HepG2 (cell line): Measurements from ENCODE around the gene HNRNPUL2. TPM values are rescaled to one million over a fixed set of nuclear protein-coding genes. Genes with fewer than 3 reads are reported as not detected.

Experiments used
- ATAC-seq: fragments of 200-7000 bp; cut with Tn5 transposase; 3 replicates; pipeline ENCODE4 v1.9.1; 2020; ENCODE audit warnings: mild to moderate bottlenecking, moderate library complexity
- BruUV-seq: library from RNA; stranded (reverse); fragments of 400-500 nt; replicated peaks from 2 replicates; lab custom pipeline; 2021; lab: Mats Ljungman, UMichigan
- CTCF ChIA-PET: fragments of 300-600 bp; formaldehyde crosslinking; extraction: SDS; loops from one replicate; lab custom pipeline; 2021; ENCODE audit warnings: low total read pairs, inconsistent platforms, low intra/inter-chr PET ratio; lab: Yijun Ruan, JAX
- POLR2A ChIA-PET: fragments of 350-600 bp; sonication (Branson Sonifier 250); formaldehyde crosslinking; loops from one replicate; lab custom pipeline; 2020; ENCODE audit warnings: antibody characterized with exemption, inconsistent platforms; lab: Yijun Ruan, JAX
- DNase-seq: peaks from one replicate; pipeline ENCODE4 v3.0.0-alpha.2; 2015; ENCODE audit warnings: low spot score
- FAIRE-seq: peaks from 3 replicates; lab custom pipeline; 2011; peaks lifted over from hg19 to GRCh38; lab: Jason Lieb, UNC
- H2AFZ ChIP-seq: one replicate; pipeline ENCODE4 v1.6.1; 2011; ENCODE audit warnings: low read length, inconsistent platforms
- H3K27ac ChIP-seq: fragments of 300-600 bp; 3 replicates; pipeline ENCODE4 v1.8.0; 2011; ENCODE audit warnings: mixed run types, mild to moderate bottlenecking, mixed read lengths, low read length, inconsistent platforms; ENCODE audit not compliant: insufficient read depth; ENCODE audit errors: extremely low read length
- H3K27me3 ChIP-seq, 2 experiments: fragments of 200-600 bp in 1 of 2; 2 replicates in 1 of 2; 3 replicates in 1 of 2; pipeline versions ENCODE4 v1.6.0 to v1.8.0; 2011; ENCODE audit warnings: low read length in 2 of 2, mild to moderate bottlenecking in 2 of 2, moderate library complexity in 2 of 2, inconsistent platforms in 1 of 2; ENCODE audit not compliant: insufficient read depth in 2 of 2, control insufficient read depth in 1 of 2
- H3K36me3 ChIP-seq, 2 experiments: fragments of 200-600 bp in 1 of 2; replicated peaks in 1 of 2; 2 replicates in 1 of 2; 3 replicates in 1 of 2; pipeline versions ENCODE4 v1.5.1 to v1.8.0; 2011; ENCODE audit warnings: low read length in 2 of 2, inconsistent platforms in 1 of 2; ENCODE audit not compliant: insufficient read depth in 2 of 2, control insufficient read depth in 1 of 2
- H3K4me1 ChIP-seq: 2 replicates; pipeline ENCODE4 v1.5.1; 2012; ENCODE audit warnings: low read length, inconsistent platforms; ENCODE audit not compliant: insufficient read depth
- H3K4me2 ChIP-seq: 2 replicates; pipeline ENCODE4 v1.6.0; 2011; ENCODE audit warnings: low read depth, low read length, inconsistent platforms
- H3K4me3 ChIP-seq, 3 experiments: fragments of 200-600 bp in 1 of 3; sonication (generic), shearing (Covaris generic) in 1 of 3; replicated peaks in 1 of 3; 2 replicates each; pipeline ENCODE4 v1.5.1; 2011 to 2016; ENCODE audit warnings: low read length in 3 of 3, inconsistent platforms in 2 of 3, low read depth in 2 of 3, mild to moderate bottlenecking in 2 of 3, control low read depth in 1 of 3, mixed read lengths in 1 of 3; ENCODE audit not compliant: insufficient read depth in 1 of 3
- H3K79me2 ChIP-seq: one replicate; pipeline ENCODE4 v1.6.1; 2011; ENCODE audit warnings: low read length, inconsistent platforms; ENCODE audit not compliant: insufficient read depth
- H3K9ac ChIP-seq: 2 replicates; pipeline ENCODE4 v1.6.0; 2011; ENCODE audit warnings: mild to moderate bottlenecking, low read depth, low read length, inconsistent platforms; ENCODE audit not compliant: insufficient read depth
- H3K9me3 ChIP-seq: 2 replicates; pipeline ENCODE4 v1.5.1; 2012; ENCODE audit warnings: mild to moderate bottlenecking, low read length
- H4K20me1 ChIP-seq: 2 replicates; pipeline ENCODE4 v1.6.0; 2011; ENCODE audit warnings: inconsistent platforms, mild to moderate bottlenecking, low read length, moderate library complexity; ENCODE audit not compliant: insufficient read depth
- MAFF ChIP-seq: IDR thresholded peaks from 2 replicates; pipeline ENCODE4 v1.6.1; 2011; ENCODE audit warnings: low read depth, low read length, improper control_type of control experiment
- MAFK ChIP-seq, 2 experiments: IDR thresholded peaks in 1 of 2; conservative IDR thresholded peaks in 1 of 2; 2 replicates each; pipeline ENCODE4 v1.6.1; 2011; ENCODE audit warnings: improper control_type of control experiment in 2 of 2, low read length in 2 of 2
- RBM22 ChIP-seq: fragments of 200-400 bp; formaldehyde crosslinking; optimal IDR thresholded peaks from 2 replicates; pipeline ENCODE3; 2017; ENCODE audit warnings: mild to moderate bottlenecking, low read length, moderate library complexity
- ZC3H13 ChIP-seq: sonication (generic); formaldehyde crosslinking; IDR thresholded peaks from 2 replicates; pipeline ENCODE4 v1.8.1; 2023; ENCODE audit warnings: mild to moderate bottlenecking, missing genetic modification reagents, moderate library complexity
- ZNF317 ChIP-seq: sonication (generic); formaldehyde crosslinking; IDR thresholded peaks from 2 replicates; pipeline ENCODE4 v1.5.0; 2020; ENCODE audit warnings: mild to moderate bottlenecking, missing genetic modification reagents
- WGBS: methylation state at CpG from one replicate; pipeline ENCODE4 v1.1.6; 2017; ENCODE audit warnings: low lambda C conversion rate; 5-methylcytosine and 5-hydroxymethylcytosine counted together
- in situ Hi-C: cut with HindIII; loops from 2 replicates; pipeline ENCODE4 v1.10.0; 2017; ENCODE audit warnings: low pct_unique_long_range_greater_than_20kb; ENCODE audit not compliant: extremely low pct_ligation_motif_present
- intact Hi-C: fragments of 100-400 bp; cut with micrococcal nuclease; formaldehyde crosslinking; loops from one replicate; pipeline ENCODE4 v1.10.0; 2022; ENCODE audit not compliant: unreplicated experiment
- polyA plus RNA-seq, 8 experiments: library from polyadenylated mRNA; depleted of rRNA in 3 of 8; stranded (reverse) in 7 of 8; unstranded in 1 of 8; fragments of >200 nt; fragmentation: Illumina TruSeq in 4 of 8; extraction: Trizol in 4 of 8; gene quantifications; 2 replicates each; pipeline versions ENCODE4 v1.2.1 to v1.2.3, GENCODE V29; 2011 to 2016; ENCODE audit warnings: low read depth in 4 of 8, missing spikeins in 1 of 8, mixed read lengths in 1 of 8; ENCODE audit not compliant: insufficient read depth in 1 of 8
- total RNA-seq, 5 experiments: library from RNA; depleted of rRNA; stranded (reverse); fragments of >200 nt; fragmentation: Illumina TruSeq; extraction: Trizol; gene quantifications; 2 replicates each; pipeline ENCODE4 v1.2.3, GENCODE V29; 2016; ENCODE audit warnings: low read depth in 1 of 5

HNRNPUL2 gene
- total and polyA plus RNA-seq, 2 of the 13 experiments (the other 11 are each of a cell fraction or from before 2014, with no cell fraction given): 8.4 to 9.6 TPM

DNA sequence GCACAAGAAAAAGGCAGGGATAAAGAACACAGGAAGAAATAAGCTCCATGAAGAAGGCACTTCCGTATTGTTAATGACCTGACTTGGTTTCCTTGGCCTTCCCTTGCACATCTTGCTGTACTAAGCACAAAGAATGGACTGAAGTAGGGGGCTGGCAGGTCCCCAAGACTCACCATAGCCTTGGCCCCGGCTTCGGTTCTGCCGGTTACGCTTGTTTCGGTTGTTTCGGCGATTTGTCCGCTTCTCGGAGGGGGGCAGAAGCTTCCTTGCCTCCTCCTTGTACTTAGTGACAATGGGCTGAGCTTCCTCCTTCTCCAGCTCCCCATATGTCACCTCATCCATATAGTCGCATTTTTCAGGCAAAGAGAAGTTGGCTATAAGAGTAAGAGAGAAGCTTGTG lies 10.4 kb downstream of the HNRNPUL2 start:
- FAIRE-seq (no peak), ATAC-seq (no peak), DNase-seq (no peak)
- H3K9me3 ChIP-seq: no peaks in the 10 kb centered on the region
- H3K27me3 ChIP-seq: no peaks in the 10 kb centered on the region
- no peak overlapping the region for H2AFZ ChIP-seq
- WGBS: 98% methylated on average over 11 of the region's 11 CpGs
- in situ Hi-C loops: no loop called here
- H4K20me1 ChIP-seq: no peaks in the 10 kb centered on the region
- H3K36me3 ChIP-seq: peaks cover 31 to 93% of the 10 kb centered on the region in 2 experiments
- no peak overlapping the region for H3K9ac ChIP-seq
- BruUV-seq: no TSS peak
- POLR2A ChIA-PET: no interaction called here
- H3K79me2 ChIP-seq: peaks cover 22% of the 10 kb centered on the region
- no peak overlapping the region for H3K27ac ChIP-seq
- no peak overlapping the region for H3K4me2 ChIP-seq
- H3K4me1 ChIP-seq: peaks cover 5% of the 10 kb centered on the region
- no peak overlapping the region for H3K4me3 ChIP-seq
- CTCF ChIA-PET: no interaction called here
- intact Hi-C loops: no loop called here
- TF ChIP-seq RBM22 (peak; percentile 21), ZC3H13 (CRISPR knock-in tag) (no peak)

DNA sequence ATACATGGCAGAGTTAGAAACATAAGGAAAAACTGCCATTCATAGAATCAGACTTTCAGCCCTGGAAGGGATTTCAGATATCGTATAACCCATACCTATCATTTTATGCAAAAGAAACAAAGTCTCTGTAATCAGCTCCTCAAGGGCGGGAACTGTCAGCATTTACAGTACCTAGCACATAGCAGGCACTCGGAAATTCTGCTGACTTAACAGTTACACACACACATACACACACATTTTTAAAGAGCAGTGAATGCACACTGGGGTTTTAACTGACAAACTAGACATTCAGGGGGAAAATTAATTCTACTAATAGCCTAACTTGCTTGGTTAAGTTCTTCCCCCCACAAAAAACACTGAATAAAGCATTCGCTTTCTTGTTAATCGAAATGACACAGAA lies 11.1 kb downstream of the HNRNPUL2 start:
- FAIRE-seq: no peak
- no TSS peak for BruUV-seq
- H3K4me2 ChIP-seq: no peak overlapping the region
- no peaks in the 10 kb centered on the region; the same call in 1 of the 2 replicates for H4K20me1 ChIP-seq
- ATAC-seq: no peak
- POLR2A ChIA-PET: interaction anchor here (1.8 kb wide), 1 partner anchor 11 kb away, joined by 6 read pairs; the partner anchor contains the start of gene HNRNPUL2
- no peak overlapping the region for H2AFZ ChIP-seq
- intact Hi-C loops (no loop called here), in situ Hi-C loops (no loop called here)
- no peak overlapping the region for H3K27ac ChIP-seq
- 0 out of 2 replicates have a peak overlapping the region, but pooled peaks have one; percentile 3 for H3K9ac ChIP-seq
- H3K27me3 ChIP-seq: no peaks in the 10 kb centered on the region
- no peaks in the 10 kb centered on the region for H3K9me3 ChIP-seq
- no peak overlapping the region for H3K4me3 ChIP-seq
- peaks cover 31 to 92% of the 10 kb centered on the region in 2 experiments for H3K36me3 ChIP-seq
- H3K4me1 ChIP-seq: no peaks in the 10 kb centered on the region
- DNase-seq: no peak
- H3K79me2 ChIP-seq: peaks cover 16% of the 10 kb centered on the region
- CTCF ChIA-PET: no interaction called here
- whole genome bisulfite sequencing: 94% methylated on average over 5 of the region's 5 CpGs
- TF ChIP-seq MAFK (conservative IDR thresholded peaks at IDR 0.05 in 1 of 2, IDR thresholded peaks at IDR 0.05 in 1 of 2; ENCODE audit: low read length in 2 of 2) (peak; percentile 90 to 95), ZNF317 (CRISPR knock-in tag) (no peak), MAFF (peak; percentile 93)
